GM12801 (cell line): ENCODE data around the gene IPO9.

Experiments
- CTCF ChIP-seq: IDR thresholded peaks from one replicate; pipeline ENCODE4 v1.5.1; 2011; ENCODE audit warnings: control low read depth; ENCODE audit not compliant: insufficient read length; ENCODE audit errors: extremely low read depth

The IPO9 gene

GRCh38 chr1:201792534-201793305 lies 36.2 kb upstream of the IPO9 start:
- peak; percentile 92 for TF ChIP-seq CTCF

GRCh38 chr1:201793306-201793925 lies 35.5 kb upstream of the IPO9 start:
- no peak for TF ChIP-seq CTCF

GRCh38 chr1:201795066-201795465 lies 33.9 kb upstream of the IPO9 start:
- no peak for TF ChIP-seq CTCF

GRCh38 chr1:201800246-201800645 lies 28.7 kb upstream of the IPO9 start:
- TF ChIP-seq CTCF = no peak

- TF ChIP-seq CTCF = no peak
These were observed 22.2 kb upstream of the IPO9 start for GRCh38 chr1:201806801-201807200.

GRCh38 chr1:201807958-201808632 lies 20.9 kb upstream of the IPO9 start:
- TF ChIP-seq CTCF = no peak

- TF ChIP-seq CTCF = no peak
These were observed 20.3 kb upstream of the IPO9 start for GRCh38 chr1:201808633-201808990.
